Measurements from ENCODE around the gene SNAP47.

The SNAP47 gene

DNA sequence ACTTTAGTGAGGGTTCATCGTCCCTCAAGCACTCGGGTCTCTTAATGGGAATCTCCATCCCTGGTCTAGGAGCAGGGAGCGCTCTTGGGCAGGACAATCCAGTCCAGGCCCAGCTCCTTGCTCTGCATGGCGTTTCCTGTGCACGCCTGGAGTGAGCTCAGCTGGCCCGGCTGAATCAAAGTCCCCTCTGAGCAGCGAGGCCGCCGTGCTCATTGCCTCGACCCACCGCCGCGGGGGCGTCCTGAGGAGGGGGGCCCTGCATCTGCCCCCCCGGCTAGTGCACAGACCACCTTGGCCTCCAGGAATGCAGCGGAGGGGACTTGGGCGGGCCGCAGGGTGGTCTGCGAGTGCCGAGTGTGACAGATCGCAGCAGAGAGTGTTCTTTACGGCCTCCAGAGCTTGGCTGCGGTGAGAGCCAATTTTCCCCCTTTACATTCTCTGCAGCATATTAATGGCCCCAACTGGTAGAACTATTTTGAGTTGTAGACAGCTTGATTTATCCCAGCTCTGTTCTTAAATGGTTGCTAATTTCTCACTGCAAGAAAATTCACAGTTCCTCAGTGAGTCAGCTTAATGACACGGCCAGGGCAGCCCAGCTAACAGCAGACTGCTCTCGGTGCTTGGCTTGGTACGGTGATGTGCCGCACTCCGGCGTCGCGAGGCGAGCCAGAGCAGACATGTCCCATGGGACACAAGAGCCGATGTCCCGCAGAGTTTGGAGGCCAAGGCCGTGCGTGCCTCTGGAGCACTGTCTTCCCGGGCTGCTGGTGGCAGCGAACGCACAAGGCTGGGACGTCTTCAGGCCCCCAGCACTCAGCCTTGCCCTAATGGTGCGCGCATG lies 39.8 kb downstream of the SNAP47 start:
- H3K27me3 Mint-ChIP-seq (ENCODE audit: low read depth): no peaks in the 10 kb centered on the region
- H3K27ac Mint-ChIP-seq: peak overlapping the region; percentile 88 to 94 (median 88)
- H3K4me1 Mint-ChIP-seq: peaks cover 38% of the 10 kb centered on the region
- no peaks in the 10 kb centered on the region for H3K9me3 Mint-ChIP-seq
- H3K36me3 Mint-ChIP-seq (ENCODE audit: low read depth): peaks cover 14% of the 10 kb centered on the region
- H3K4me3 Mint-ChIP-seq: peak overlapping the region; percentile 17 to 50 (median 40)
- TF ChIP-seq CTCF (IDR thresholded peaks at IDR 0.05; ENCODE audit: unreplicated experiment in 3 of 3): no peak

- no peak for TF ChIP-seq CTCF (IDR thresholded peaks at IDR 0.05; ENCODE audit: unreplicated experiment in 3 of 3)
- peak overlapping the region; percentile 66 to 92 (median 81) for H3K27ac Mint-ChIP-seq
- H3K4me1 Mint-ChIP-seq: peaks cover 38% of the 10 kb centered on the region
- peaks cover 9% of the 10 kb centered on the region for H3K36me3 Mint-ChIP-seq (ENCODE audit: low read depth)
- no peaks in the 10 kb centered on the region for H3K9me3 Mint-ChIP-seq
- no peaks in the 10 kb centered on the region for H3K27me3 Mint-ChIP-seq (ENCODE audit: low read depth)
- no peak overlapping the region for H3K4me3 Mint-ChIP-seq
Measured at GRCh38 chr1:227775841-227776240, 40.6 kb downstream of the SNAP47 start.

DNA sequence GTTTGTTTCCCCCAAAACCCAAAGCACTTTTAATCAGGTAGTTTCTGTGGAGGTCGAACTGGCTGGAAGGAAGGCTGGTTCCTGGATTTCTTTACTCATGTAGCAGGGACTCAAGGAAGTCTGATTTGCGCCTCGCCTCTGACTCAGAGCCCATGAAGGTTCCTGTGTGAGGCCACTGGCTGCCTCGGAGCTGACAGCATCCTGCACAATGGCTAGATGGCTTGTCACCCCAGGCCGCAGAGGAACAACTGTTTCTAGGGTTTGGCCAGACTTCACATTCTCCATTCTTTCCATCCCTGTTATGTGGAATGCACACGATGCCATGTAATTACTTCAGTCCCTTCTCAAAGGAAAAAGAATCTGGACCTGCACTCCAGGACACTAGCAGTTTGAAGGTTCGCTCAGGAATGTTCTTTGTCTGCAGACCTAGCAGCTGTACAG lies 41.1 kb downstream of the SNAP47 start:
- Mint-ChIP-seq H3K9me3 (no peaks in the 10 kb centered on the region), H3K36me3 (ENCODE audit: low read depth) (peaks cover 9% of the 10 kb centered on the region), H3K27ac (peak overlapping the region; percentile 66 to 92 (median 81)), H3K4me1 (peaks cover 38% of the 10 kb centered on the region), H3K27me3 (ENCODE audit: low read depth) (no peaks in the 10 kb centered on the region), H3K4me3 (peak overlapping the region in 1 of 3 experiments; percentile 56)
- no peak for TF ChIP-seq CTCF (IDR thresholded peaks at IDR 0.05; ENCODE audit: unreplicated experiment in 3 of 3)

DNA sequence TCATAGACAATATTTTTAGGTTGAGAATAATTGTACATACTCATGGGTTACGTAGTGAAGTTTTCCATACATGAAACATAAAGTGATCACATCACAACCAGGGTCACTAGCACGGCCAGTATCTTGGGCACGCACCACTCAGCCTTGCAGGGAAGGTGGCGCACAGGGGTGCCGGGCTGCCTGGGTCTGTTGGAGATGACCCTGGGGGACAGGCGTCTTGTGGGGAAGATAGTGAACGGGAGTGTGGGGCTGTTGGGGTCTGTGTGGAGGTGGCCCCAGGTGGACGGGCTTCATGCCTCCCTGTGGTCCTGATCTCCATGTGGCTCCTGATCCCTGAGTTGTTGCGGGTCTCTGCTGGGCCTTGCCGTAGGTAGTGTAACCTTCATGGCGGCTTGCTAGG lies 41.9 kb downstream of the SNAP47 start:
- H3K4me3 Mint-ChIP-seq: no peak overlapping the region
- H3K27ac Mint-ChIP-seq: peak overlapping the region in 2 of 3 experiments; percentile 59 to 92
- H3K9me3 Mint-ChIP-seq: no peaks in the 10 kb centered on the region
- no peak for TF ChIP-seq CTCF (IDR thresholded peaks at IDR 0.05; ENCODE audit: unreplicated experiment in 3 of 3)
- H3K36me3 Mint-ChIP-seq (ENCODE audit: low read depth): peaks cover 11% of the 10 kb centered on the region
- no peaks in the 10 kb centered on the region for H3K27me3 Mint-ChIP-seq (ENCODE audit: low read depth)
- H3K4me1 Mint-ChIP-seq: peaks cover 38% of the 10 kb centered on the region

DNA sequence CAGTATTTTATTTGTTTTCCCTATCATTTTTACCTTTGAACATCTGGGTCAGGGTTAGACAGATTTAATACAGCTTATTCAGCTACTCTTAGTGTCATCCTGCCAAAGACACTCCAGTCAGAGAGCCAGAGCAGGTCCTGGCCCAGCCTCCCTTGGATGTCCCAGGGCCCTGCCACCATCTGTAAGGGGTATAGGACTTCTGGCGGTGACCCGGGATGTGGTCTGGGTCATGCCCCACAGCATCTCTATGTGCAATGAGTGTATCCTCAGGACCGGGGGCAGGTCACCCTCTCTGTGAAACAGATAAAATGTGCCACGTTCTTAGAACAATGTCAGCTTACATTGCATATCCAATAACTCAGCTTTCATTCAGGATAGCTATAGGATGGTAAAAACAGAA lies 42.4 kb downstream of the SNAP47 start:
- H3K36me3 Mint-ChIP-seq (ENCODE audit: low read depth): peaks cover 11% of the 10 kb centered on the region
- H3K4me1 Mint-ChIP-seq: peaks cover 33% of the 10 kb centered on the region
- no peak for TF ChIP-seq CTCF (IDR thresholded peaks at IDR 0.05; ENCODE audit: unreplicated experiment in 3 of 3)
- no peak overlapping the region for H3K4me3 Mint-ChIP-seq
- no peaks in the 10 kb centered on the region for H3K27me3 Mint-ChIP-seq (ENCODE audit: low read depth)
- no peaks in the 10 kb centered on the region for H3K9me3 Mint-ChIP-seq
- H3K27ac Mint-ChIP-seq: no peak overlapping the region

All from nephron (organoid).